ENCODE data around the gene SMIM30. TPM values are rescaled to one million over a fixed set of nuclear protein-coding genes. Genes with fewer than 3 reads are reported as not detected.
A peak's percentile ranks its signal among the peaks of the same experiment; 100 is the strongest.
"Not testable (repeated sequence)": the region's sequence is repeated elsewhere in the genome, so short reads cannot be mapped to it uniquely, and the experiment has no call there.

Gene SMIM30
- total RNA-seq, 2 donors from 2014 or later = 30.0 to 30.7 TPM

DNA sequence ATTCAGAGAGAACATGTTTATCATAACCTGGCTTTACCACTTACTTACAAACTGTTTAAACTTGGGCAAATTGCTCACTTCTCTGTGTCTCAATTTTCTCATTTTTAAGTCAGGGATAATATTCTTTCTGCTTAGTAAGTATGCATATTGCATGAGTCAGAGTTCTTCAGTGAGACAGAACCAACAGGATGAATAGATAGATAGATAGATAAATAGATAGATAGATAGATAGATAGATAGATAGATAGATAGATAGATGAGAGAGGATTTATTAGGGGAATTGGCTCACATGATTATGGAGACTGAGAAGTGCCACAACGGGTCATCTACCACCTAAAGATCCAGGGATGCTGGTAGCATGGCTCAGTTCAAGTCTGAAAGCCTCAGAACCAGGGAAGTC lies 15.7 kb upstream of the SMIM30 start:
- H3K27ac Mint-ChIP-seq = no peak overlapping the region
- H3K4me1 Mint-ChIP-seq (ENCODE audit: low read depth) = no peaks in the 10 kb centered on the region
- no peak for ATAC-seq (replicated peaks in 1 of 2)
- peaks cover 16% of the 10 kb centered on the region for H3K27me3 Mint-ChIP-seq (ENCODE audit: low read depth)
- no peaks in the 10 kb centered on the region for H3K9me3 Mint-ChIP-seq
- no peak for DNase-seq
- H3K4me3 Mint-ChIP-seq = no peak overlapping the region
- no peaks in the 10 kb centered on the region for H3K36me3 Mint-ChIP-seq (ENCODE audit: insufficient read depth in 2 of 2)

DNA sequence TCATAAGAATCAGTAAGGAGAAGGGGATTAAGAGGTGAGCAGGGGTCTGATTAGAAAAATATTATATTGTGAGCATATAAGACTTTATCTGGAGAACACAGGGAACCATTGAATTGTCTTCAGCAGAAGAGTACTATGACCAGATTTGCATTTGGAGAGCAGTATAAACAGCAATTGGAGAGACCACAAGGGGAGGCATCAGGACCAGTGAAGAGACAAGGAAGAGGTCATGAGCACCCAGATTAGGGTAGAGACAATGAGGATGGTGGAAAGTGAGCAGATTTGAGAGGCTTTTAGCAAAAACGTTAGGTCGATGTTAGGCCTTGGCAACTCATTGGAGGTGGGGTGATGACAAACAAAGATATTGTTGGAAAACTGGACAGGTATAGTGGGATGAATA lies 13.0 kb upstream of the SMIM30 start:
- Mint-ChIP-seq H3K4me3 (no peak overlapping the region), H3K36me3 (ENCODE audit: insufficient read depth in 2 of 2) (no peaks in the 10 kb centered on the region), H3K27me3 (ENCODE audit: low read depth) (peaks cover 19% of the 10 kb centered on the region)

DNA sequence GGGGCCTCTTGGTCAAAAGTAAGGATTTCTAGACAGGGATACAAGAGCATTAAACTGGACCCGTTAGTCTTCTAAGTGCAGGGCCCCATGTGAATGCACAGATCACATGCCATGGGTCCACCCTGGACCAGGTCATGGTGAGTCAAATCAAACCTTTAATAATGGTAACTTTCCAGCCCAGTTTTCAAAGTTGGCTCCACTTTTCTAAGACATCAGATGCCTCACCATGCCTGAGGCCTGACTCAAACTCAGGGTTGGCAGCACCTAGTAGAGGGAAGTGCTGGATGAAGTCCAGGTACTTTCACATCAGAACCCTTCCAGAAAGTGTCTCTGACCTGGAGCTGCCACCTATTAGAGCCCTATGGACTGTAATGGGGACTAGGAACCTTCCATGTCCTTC lies 9.7 kb upstream of the SMIM30 start:
- peaks cover 13% of the 10 kb centered on the region for H3K27me3 Mint-ChIP-seq (ENCODE audit: low read depth)
- H3K27ac Mint-ChIP-seq = no peak overlapping the region
- no peaks in the 10 kb centered on the region for H3K9me3 Mint-ChIP-seq
- H3K36me3 Mint-ChIP-seq (ENCODE audit: insufficient read depth in 2 of 2) = peaks cover 0 to 2% of the 10 kb centered on the region in 2 donors
- no peak overlapping the region for H3K4me3 Mint-ChIP-seq
- no peak for ATAC-seq (replicated peaks in 1 of 2)
- peaks cover 1% of the 10 kb centered on the region for H3K4me1 Mint-ChIP-seq (ENCODE audit: low read depth)
- no peak for DNase-seq

More for the DNA sequence above, 13.0 kb upstream of the SMIM30 start:
- H3K27ac Mint-ChIP-seq = no peak overlapping the region
- ATAC-seq (replicated peaks in 1 of 2) (no peak), DNase-seq (no peak)
- H3K4me1 Mint-ChIP-seq (ENCODE audit: low read depth) = no peaks in the 10 kb centered on the region
- H3K9me3 Mint-ChIP-seq = no peaks in the 10 kb centered on the region

DNA sequence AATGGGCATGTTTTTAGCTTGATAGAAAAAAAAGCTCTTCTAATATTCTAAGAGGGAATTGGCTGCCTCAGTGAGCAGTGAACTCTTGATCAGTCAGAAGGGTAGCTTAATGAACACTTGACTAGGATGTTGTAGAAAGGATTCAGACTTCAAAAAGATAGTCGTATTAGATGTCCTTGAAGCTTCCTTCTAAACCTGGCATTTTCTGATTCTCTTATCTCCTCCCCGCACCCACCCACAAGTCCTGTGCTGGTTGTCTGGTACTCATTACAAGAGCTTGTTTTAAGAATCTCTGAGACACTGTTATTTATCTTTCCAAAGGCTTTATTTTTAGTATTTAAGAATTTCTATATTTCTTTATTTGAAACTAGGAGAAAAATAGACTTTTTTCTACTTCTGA lies 7.4 kb upstream of the SMIM30 start:
- Mint-ChIP-seq H3K9me3 (no peaks in the 10 kb centered on the region), H3K4me3 (no peak overlapping the region), H3K27ac (no peak overlapping the region), H3K36me3 (ENCODE audit: insufficient read depth in 2 of 2) (peaks cover 0 to 2% of the 10 kb centered on the region in 2 donors), H3K27me3 (ENCODE audit: low read depth) (peaks cover 13% of the 10 kb centered on the region), H3K4me1 (ENCODE audit: low read depth) (peaks cover 23% of the 10 kb centered on the region)
- DNase-seq (no peak), ATAC-seq (replicated peaks in 1 of 2) (no peak)

DNA sequence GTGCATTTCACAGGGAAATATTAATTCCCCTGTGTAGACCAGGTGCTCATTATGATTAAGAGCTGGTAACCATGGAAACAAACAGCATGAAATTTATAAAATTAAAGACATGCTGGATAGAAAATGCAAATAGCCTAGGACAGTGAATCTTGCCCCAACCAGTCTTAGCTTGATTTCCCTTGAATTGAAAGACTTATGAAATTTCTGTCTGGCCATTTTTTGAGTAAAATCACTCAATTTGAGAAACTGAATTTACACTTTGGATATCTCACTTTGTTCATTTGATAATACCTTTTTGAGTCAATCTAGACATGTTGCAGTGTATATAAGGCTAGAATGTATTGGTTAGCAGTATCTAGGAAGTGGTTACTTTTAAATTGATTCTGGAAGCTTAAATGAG lies 4.4 kb upstream of the SMIM30 start:
- peak; percentile 78 to 83 for ATAC-seq (replicated peaks in 1 of 2)
- peaks cover 13% of the 10 kb centered on the region for H3K27me3 Mint-ChIP-seq (ENCODE audit: low read depth)

DNA sequence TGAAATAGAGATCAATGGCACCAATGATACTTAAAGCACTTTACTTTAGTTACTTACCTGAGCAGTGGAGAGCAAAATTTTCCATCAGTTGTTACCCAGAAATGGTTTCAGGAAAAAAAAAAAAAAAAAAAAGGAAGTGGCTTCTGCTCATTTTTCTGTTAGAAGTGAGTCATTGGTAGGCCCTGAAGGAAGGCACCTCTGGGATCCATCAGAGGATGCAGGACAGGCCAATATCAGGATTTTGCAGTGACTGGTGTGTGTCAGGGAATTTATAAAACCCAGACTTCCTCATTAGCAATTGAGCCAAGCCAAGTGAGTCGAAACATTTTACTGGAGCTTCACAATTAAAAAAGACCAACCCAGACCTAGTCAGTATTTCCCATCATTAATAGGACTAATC lies 2.3 kb upstream of the SMIM30 start:
- ATAC-seq (replicated peaks in 1 of 2) = no peak
- no peak for DNase-seq
- H3K27me3 Mint-ChIP-seq (ENCODE audit: low read depth) = peaks cover 6% of the 10 kb centered on the region
- no peaks in the 10 kb centered on the region for H3K9me3 Mint-ChIP-seq
- peaks cover 59% of the 10 kb centered on the region for H3K4me1 Mint-ChIP-seq (ENCODE audit: low read depth)
- no peak overlapping the region for H3K27ac Mint-ChIP-seq
- H3K36me3 Mint-ChIP-seq (ENCODE audit: insufficient read depth in 2 of 2) = peaks cover 0 to 2% of the 10 kb centered on the region in 2 donors
- H3K4me3 Mint-ChIP-seq = peak overlapping the region in 1 of 2 donors; percentile 39

More for the DNA sequence above, 4.4 kb upstream of the SMIM30 start:
- Mint-ChIP-seq H3K4me3 (peak overlapping the region; percentile 15 to 50), H3K27ac (peak overlapping the region; percentile 52), H3K36me3 (ENCODE audit: insufficient read depth in 2 of 2) (peaks cover 0 to 2% of the 10 kb centered on the region in 2 donors), H3K9me3 (no peaks in the 10 kb centered on the region), H3K4me1 (ENCODE audit: low read depth) (peaks cover 49% of the 10 kb centered on the region)
- no peak for DNase-seq

DNA sequence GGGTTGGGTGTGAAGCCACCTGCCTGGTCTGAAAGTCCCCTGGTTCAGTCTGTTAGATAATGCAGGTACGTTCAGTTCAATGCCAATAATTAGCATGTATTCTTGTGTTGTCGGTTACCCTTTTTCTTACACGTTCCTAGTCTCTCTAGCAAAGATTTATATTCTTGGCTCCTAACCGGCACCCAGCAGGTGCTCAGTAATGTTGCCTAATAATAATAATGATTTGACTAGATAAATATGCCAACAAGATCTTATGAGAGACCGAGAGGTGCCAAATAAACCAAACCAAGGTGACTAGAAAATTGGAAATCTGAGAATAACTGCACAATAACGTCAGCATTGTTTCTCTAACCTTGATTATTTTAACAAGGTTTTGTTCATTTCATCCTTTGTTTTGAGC lies 1.1 kb upstream of the SMIM30 start:
- no peak for DNase-seq
- Mint-ChIP-seq H3K27me3 (ENCODE audit: low read depth) (no peaks in the 10 kb centered on the region), H3K4me3 (peak overlapping the region; percentile 94 to 99), H3K27ac (no peak overlapping the region), H3K36me3 (ENCODE audit: insufficient read depth in 2 of 2) (peaks cover 2 to 3% of the 10 kb centered on the region in 2 donors), H3K9me3 (no peaks in the 10 kb centered on the region), H3K4me1 (ENCODE audit: low read depth) (peaks cover 61% of the 10 kb centered on the region)
- no peak for ATAC-seq (replicated peaks in 1 of 2)

DNA sequence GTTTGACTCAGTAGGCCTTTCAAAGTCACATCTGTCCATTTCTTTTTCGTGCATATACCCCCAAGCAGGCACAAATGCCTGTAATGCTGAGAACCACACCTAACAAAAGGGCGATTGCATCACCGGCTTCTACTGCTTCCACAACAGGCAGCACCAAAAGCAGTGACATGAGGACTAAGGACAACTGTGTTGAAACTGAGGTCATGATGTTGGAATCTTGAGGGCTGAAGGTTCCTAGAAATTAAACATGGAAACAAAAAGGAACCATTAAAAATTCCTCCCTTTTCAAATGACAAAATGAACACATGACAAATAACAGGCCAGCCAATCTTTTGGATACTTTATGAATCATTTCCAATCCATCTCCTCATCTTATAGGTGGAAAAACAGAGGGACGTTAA lies 980 bp downstream of the SMIM30 start:
- peak in 1 of 2 donors; percentile 18 for ATAC-seq (replicated peaks in 1 of 2)
- peak overlapping the region; percentile 94 to 99 for H3K4me3 Mint-ChIP-seq
- peak; percentile 4 to 17 for DNase-seq
- H3K4me1 Mint-ChIP-seq (ENCODE audit: low read depth) = peaks cover 64% of the 10 kb centered on the region
- not testable (repeated sequence) for H3K27me3 Mint-ChIP-seq (ENCODE audit: low read depth); H3K9me3 Mint-ChIP-seq; H3K36me3 Mint-ChIP-seq (ENCODE audit: insufficient read depth in 2 of 2)
- H3K27ac Mint-ChIP-seq = peak overlapping the region; percentile 85

DNA sequence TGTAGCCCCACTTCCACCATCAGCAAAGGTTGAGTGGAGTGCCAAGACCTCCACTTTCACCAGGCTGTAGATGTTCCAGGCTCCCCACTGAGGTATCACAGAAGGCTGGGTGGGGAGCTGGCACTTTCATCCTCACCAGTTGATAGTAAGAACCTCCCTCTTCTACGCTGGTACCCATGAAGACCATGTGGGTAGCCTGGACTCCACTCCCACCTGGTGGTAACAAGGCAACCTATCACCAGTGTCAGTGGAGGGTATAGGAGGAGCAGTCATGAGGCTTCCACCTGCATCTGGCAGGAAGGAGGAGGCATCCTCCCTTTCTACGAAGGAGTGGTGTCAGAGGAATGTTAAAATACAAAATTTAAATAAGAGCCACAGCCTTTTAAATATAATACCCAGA lies 4.4 kb downstream of the SMIM30 start:
- H3K4me3 Mint-ChIP-seq = no peak overlapping the region
- ATAC-seq (replicated peaks in 1 of 2) = no peak
- peaks cover 31% of the 10 kb centered on the region for H3K4me1 Mint-ChIP-seq (ENCODE audit: low read depth)
- DNase-seq = no peak
- H3K27ac Mint-ChIP-seq = no peak overlapping the region
- H3K36me3 Mint-ChIP-seq (ENCODE audit: insufficient read depth in 2 of 2) = peaks cover 1 to 4% of the 10 kb centered on the region in 2 donors
- H3K27me3 Mint-ChIP-seq (ENCODE audit: low read depth) = no peaks in the 10 kb centered on the region
- no peaks in the 10 kb centered on the region for H3K9me3 Mint-ChIP-seq

DNA sequence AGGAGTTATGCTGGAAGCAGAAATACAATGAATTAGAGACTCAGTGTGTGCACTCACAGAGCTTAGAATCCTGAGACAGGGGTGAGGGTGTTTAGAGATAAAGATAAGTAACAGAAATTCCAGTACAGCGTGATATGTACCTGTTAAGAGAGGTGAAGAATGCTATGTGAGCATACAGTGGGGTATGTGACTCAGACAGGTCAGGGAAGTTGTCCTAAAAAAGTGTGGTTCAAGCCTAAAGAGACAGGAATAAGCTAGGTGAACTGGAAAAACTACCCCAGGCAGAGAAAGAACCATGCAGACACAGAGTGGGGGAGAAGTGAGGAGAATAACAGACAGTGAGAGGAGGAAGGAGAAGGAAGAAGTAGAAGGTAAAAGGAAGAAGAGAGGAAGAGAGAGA lies 8.6 kb downstream of the SMIM30 start:
- peaks cover 12% of the 10 kb centered on the region for H3K4me1 Mint-ChIP-seq (ENCODE audit: low read depth)
- no peaks in the 10 kb centered on the region for H3K9me3 Mint-ChIP-seq
- no peak overlapping the region for H3K27ac Mint-ChIP-seq
- DNase-seq (no peak), ATAC-seq (replicated peaks in 1 of 2) (no peak)
- H3K4me3 Mint-ChIP-seq = no peak overlapping the region
- peaks cover 1 to 4% of the 10 kb centered on the region in 2 donors for H3K36me3 Mint-ChIP-seq (ENCODE audit: insufficient read depth in 2 of 2)
- no peaks in the 10 kb centered on the region for H3K27me3 Mint-ChIP-seq (ENCODE audit: low read depth)

DNA sequence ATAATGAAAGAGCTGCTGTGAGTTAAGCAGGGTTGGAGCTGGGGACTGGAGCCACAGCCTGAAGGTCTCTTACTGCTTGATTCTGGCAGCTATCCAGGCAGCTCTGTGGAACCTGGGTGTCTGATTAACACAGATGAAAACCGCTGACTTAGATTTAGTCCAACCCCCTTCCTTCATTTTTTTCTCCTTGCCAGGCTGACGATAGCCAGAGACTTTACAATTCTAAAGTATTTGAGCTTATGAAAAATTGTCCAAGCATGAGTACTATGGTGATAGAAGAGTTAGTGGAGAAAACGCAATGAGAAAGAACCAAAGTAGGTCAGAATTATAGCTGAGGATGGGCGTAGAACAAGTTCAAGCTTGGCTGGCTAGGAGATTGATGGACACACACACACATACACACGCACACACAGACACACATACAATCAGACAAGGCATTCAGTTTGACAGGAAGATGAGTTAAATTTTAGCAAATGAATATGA lies 18.2 kb downstream of the SMIM30 start:
- no peak overlapping the region for H3K4me3 Mint-ChIP-seq
- H3K27ac Mint-ChIP-seq = no peak overlapping the region
- DNase-seq (no peak), ATAC-seq (replicated peaks in 1 of 2) (no peak)
- H3K9me3 Mint-ChIP-seq = no peaks in the 10 kb centered on the region
- no peaks in the 10 kb centered on the region for H3K36me3 Mint-ChIP-seq (ENCODE audit: insufficient read depth in 2 of 2)
- peaks cover 31% of the 10 kb centered on the region for H3K27me3 Mint-ChIP-seq (ENCODE audit: low read depth)
- no peaks in the 10 kb centered on the region for H3K4me1 Mint-ChIP-seq (ENCODE audit: low read depth)

DNA sequence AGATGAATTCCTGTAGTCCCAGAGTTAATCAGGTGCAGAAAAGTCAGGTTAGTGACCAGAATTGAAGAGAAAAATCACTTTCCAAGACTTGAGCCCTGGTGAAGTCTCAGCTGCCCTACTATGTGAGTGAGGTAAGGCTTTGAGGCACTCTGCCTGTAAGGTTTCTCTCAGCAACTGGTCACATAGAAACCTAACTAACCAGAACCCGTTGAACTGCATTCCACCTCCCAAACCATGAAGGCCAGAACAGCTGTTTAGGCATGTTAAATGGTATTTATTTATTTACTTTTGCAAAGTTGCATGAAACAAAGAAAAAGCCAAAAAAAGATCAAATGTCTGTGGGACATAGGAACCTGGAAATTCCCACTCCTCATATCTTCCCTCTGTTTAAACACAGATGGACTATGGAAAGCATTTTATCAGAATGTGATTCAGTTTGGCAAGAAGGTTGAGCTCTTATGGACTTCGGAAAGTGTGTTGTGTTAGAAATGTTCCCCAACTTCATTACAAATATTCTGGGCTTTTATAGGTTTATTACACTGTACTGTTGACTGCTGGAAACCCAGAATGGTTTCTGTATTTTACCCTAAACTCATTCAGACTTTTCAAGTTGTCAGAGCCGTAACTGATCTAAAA lies 19.0 kb downstream of the SMIM30 start:
- Mint-ChIP-seq H3K27me3 (ENCODE audit: low read depth) (peaks cover 34% of the 10 kb centered on the region), H3K36me3 (ENCODE audit: insufficient read depth in 2 of 2) (no peaks in the 10 kb centered on the region), H3K4me1 (ENCODE audit: low read depth) (no peaks in the 10 kb centered on the region), H3K4me3 (no peak overlapping the region), H3K27ac (no peak overlapping the region), H3K9me3 (no peaks in the 10 kb centered on the region)
- no peak for ATAC-seq (replicated peaks in 1 of 2)
- no peak for DNase-seq

DNA sequence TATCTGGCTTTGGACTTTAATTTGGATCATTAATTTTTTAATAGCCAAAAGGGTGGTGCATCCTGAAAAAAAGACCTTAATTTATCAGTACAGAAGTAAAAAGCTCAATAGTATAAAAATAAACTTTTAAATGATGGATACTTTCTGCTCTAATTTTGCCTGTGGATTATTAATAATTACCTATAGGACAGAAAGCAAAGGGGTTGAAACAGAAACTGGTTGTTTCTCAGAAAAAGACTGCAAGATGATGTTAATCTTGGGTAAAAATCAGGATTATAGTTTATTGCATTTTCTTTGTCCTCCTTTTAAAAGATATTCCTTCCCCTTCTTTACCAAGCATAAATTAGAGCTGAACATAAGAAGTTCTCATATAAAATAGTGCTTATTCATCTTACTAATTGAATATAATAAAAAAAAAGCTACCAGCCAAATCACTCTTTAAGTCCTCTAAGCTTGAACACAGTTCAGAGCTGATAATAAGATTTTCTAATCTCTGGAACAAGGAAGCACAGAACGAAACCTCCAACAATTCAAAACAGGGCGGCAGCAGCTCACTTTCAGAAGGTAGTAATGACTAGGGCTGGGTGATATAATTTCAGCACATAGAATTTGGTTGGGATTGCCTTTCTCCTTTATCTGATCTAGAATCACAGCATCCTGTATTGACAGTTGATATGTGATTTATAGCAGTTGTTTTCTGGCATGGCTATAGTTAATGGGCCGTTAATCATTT lies 23.7 kb downstream of the SMIM30 start:
- Mint-ChIP-seq H3K36me3 (ENCODE audit: insufficient read depth in 2 of 2) (no peaks in the 10 kb centered on the region), H3K9me3 (peaks cover 0 to 2% of the 10 kb centered on the region in 2 donors), H3K27me3 (ENCODE audit: low read depth) (peaks cover 36% of the 10 kb centered on the region), H3K4me3 (no peak overlapping the region), H3K27ac (no peak overlapping the region), H3K4me1 (ENCODE audit: low read depth) (no peaks in the 10 kb centered on the region)
- DNase-seq (no peak), ATAC-seq (replicated peaks in 1 of 2) (no peak)
